Lower leg skin (tissue), 4 donors: Measurements from ENCODE around the gene ESF1. TPM values are rescaled to one million over a fixed set of nuclear protein-coding genes. Genes with fewer than 3 reads are reported as not detected.
"Not testable (repeated sequence)": the region's sequence is repeated elsewhere in the genome, so short reads cannot be mapped to it uniquely, and the experiment has no call there.

Experiments used
- DNase-seq, 2 donors: peaks; one replicate each; pipeline ENCODE4 v3.0.0-alpha.2; 2019; ENCODE audit warnings: low spot score in 2 of 2
- H3K4me3 ChIP-seq: fragments of 200-600 bp; sonication (generic); 2 replicates; pipeline ENCODE4 v1.5.1; 2017; ENCODE audit warnings: mild to moderate bottlenecking, low read depth; ENCODE audit not compliant: poor library complexity, severe bottlenecking
- POLR2A ChIP-seq, 2 donors: fragments of 450-650 bp; IDR thresholded peaks; one replicate each; pipeline ENCODE4 v1.6.1; 2016 to 2017; ENCODE audit warnings: antibody characterized with exemption in 2 of 2, mild to moderate bottlenecking in 1 of 2, moderate library complexity in 1 of 2
- WGBS, 2 donors: methylation state at CpG; one replicate each; pipeline ENCODE4 v1.1.5; 2018; 5-methylcytosine and 5-hydroxymethylcytosine counted together
- intact Hi-C: fragments of 100-400 bp; cut with DNase I; formaldehyde crosslinking; loops from one replicate; pipeline ENCODE4 v1.15.0; 2023; ENCODE audit warnings: low total_unique reads
- total RNA-seq, 4 donors: library from RNA; depleted of rRNA; stranded (reverse); fragments of >200 nt; gene quantifications; one replicate each; pipeline ENCODE4 v1.1.0, GENCODE V29; 2016
- TF ChIP-seq, protein P1 (sequence below), 3 donors: fragments of 450-650 bp; IDR thresholded peaks; one replicate each; pipeline ENCODE4 v1.5.1; 2016; ENCODE audit warnings: antibody characterized with exemption in 3 of 3, mild to moderate bottlenecking in 3 of 3, moderate library complexity in 2 of 3

The ESF1 gene
- total RNA-seq, 4 donors from 2014 or later: 9.5 to 11.1 (median 10.8) TPM

DNA sequence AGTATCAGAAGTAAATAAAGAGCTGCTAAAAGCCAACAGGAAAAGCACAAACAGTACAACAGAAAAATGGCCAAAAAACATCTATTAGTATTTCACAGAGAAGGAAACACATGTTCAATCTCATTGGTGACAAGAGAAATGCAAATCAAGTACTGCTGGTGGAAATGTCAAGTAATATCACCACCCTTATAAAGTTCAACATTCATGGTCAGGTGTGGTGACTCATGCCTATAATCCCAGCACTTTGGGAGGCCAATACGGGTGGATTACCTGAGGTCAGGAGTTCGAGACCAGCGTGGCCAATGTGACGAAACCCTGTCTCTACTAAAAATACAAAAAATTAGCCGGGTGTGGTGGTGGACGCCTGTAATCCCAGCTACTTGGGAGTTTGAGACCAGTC, 42.8 kb downstream of the ESF1 start:
- no peak for DNase-seq
- TF ChIP-seq, protein P1, sequence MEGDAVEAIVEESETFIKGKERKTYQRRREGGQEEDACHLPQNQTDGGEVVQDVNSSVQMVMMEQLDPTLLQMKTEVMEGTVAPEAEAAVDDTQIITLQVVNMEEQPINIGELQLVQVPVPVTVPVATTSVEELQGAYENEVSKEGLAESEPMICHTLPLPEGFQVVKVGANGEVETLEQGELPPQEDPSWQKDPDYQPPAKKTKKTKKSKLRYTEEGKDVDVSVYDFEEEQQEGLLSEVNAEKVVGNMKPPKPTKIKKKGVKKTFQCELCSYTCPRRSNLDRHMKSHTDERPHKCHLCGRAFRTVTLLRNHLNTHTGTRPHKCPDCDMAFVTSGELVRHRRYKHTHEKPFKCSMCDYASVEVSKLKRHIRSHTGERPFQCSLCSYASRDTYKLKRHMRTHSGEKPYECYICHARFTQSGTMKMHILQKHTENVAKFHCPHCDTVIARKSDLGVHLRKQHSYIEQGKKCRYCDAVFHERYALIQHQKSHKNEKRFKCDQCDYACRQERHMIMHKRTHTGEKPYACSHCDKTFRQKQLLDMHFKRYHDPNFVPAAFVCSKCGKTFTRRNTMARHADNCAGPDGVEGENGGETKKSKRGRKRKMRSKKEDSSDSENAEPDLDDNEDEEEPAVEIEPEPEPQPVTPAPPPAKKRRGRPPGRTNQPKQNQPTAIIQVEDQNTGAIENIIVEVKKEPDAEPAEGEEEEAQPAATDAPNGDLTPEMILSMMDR (IDR thresholded peaks at IDR 0.05): no peak
- TF ChIP-seq POLR2A (IDR thresholded peaks at IDR 0.05): no peak
- WGBS, 2 donors: 90 to 94% methylated on average over 6 of the region's 6 CpGs
- intact Hi-C loops: no loop called here
- H3K4me3 ChIP-seq: no peak overlapping the region

DNA sequence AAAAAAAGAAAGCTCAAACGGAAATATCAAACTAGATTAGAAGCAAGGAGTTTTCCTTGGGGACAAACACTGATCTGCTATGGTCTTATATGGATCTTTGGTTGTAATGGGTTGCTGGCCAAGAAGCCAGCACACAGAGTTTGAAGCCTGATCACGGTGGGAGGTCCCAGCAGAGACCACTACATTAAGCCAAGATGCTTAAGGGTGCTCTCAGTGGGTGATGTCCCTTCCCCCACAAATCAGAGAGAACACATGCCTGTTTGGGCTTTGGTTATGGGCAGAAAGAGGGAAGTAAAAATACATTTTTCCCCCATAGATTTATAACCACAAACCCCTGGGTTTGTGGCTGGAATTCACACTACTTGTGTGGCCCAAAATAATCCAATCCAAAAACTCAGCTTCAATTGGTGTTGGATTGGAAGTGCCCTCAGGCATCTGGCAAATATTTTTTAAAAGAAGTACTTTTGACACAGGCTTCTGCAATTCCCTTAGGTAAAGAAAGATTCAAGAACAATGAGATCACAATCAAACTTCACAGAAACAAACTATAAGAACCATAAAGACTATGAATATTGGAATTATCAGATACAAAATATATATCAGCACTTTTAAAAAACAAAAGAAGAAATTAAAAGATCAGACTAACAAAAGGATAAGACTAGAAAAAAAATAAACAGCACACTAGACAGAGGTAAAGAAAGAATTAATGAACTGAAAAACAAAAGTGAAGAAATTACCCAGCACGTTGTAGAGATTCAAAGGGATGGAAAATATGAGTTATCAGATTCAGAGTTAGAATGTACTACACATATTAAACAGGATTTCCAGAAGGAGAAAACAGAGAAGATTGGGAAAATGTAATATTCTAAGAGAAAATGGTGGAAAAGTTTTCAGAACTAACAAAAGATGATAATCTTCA, 44.7 kb downstream of the ESF1 start:
- no peak for DNase-seq
- TF ChIP-seq, protein P1 (IDR thresholded peaks at IDR 0.05): no peak
- TF ChIP-seq POLR2A (IDR thresholded peaks at IDR 0.05): no peak
- 70 to 80% methylated on average over 3 of the region's 3 CpGs for WGBS, 2 donors
- intact Hi-C loops: no loop called here
- no peak overlapping the region for H3K4me3 ChIP-seq

DNA sequence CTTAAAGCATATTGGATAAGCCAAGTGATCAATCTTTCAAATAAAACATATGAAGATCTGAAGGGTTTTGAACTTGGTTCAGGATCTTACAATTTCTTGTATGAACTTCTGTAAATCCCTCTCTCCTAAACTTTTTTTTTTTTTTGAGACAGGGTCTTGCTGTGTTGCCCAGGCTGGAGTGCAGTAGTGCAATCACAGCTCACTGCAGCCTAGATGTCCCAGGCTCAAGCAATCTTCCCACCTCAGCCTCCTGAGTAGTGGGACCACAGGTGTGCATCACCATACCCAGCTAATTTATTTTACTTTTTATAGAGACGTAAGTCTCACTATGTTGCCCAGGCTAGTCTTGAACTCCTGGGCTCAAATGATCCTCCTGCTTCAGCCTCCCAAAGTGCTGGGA, 46.5 kb downstream of the ESF1 start:
- H3K4me3 ChIP-seq, DNase-seq, intact Hi-C loops: not testable (repeated sequence)
- 100% methylated on average over 1 of the region's 1 CpG for WGBS, 2 donors

DNA sequence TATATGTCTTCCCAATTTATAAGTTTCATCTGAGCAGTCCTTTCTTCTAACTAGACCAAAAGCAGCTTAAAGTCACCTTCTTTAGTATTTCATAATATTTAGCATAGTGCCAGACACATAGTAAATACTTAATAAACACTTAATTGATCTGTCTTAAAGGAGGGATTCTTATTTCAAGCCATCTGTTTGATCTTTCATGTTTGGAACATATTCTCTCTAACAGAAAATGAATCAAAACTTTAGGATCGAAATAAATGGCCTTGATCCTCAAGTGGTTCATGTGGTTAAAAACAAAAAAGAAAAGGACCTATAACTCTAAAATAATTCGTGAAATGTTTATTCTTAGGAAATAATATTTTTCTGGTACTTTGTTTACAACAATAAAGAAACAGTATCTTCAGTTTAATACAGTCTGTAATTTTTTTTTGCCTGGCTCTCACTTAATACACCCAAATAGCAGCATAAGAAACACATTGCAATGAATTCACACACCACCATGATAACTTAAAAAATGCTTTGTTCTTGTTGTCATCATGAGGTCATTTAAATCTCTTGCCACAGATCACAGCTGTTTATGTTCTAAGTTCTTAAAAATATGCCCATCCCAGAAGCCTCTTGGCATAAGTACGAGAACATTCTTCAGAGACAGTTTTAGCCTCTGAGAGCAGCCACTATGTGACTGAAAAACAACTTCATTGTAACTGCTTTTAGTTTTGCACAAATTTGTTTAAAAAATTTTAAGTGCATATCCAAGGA, 48.1 kb downstream of the ESF1 start:
- no peak for TF ChIP-seq POLR2A (IDR thresholded peaks at IDR 0.05)
- TF ChIP-seq, protein P1 (IDR thresholded peaks at IDR 0.05): no peak
- no peak overlapping the region for H3K4me3 ChIP-seq
- intact Hi-C loops: no loop called here
- 54 to 61% methylated on average over 3 of the region's 3 CpGs for WGBS, 2 donors
- DNase-seq: peak in 1 of 2 donors; percentile 38

DNA sequence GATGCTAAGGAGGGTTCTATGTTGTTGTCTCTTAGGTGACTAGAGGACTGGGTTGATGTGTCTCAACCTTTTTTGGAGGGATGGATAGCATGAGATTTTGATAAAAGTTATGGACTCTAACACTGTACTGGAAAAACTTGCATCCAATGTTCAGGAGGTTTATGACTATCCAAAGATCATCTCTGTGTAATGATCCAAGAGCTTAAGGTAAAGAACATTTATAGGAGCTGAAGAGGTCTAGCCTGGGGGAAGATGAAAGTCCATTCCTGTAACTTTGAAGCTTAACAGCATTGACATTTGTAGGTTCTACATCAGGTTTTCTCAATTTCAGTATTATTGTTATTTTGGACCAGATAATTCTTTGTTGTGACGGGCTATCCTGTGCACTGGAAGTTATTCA, 48.9 kb downstream of the ESF1 start:
- WGBS, 2 donors: 89 to 95% methylated on average over 1 of the region's 1 CpG
- no peak for DNase-seq
- no peak overlapping the region for H3K4me3 ChIP-seq
- no peak for TF ChIP-seq POLR2A (IDR thresholded peaks at IDR 0.05)
- TF ChIP-seq, protein P1 (IDR thresholded peaks at IDR 0.05): no peak
- intact Hi-C loops: no loop called here

DNA sequence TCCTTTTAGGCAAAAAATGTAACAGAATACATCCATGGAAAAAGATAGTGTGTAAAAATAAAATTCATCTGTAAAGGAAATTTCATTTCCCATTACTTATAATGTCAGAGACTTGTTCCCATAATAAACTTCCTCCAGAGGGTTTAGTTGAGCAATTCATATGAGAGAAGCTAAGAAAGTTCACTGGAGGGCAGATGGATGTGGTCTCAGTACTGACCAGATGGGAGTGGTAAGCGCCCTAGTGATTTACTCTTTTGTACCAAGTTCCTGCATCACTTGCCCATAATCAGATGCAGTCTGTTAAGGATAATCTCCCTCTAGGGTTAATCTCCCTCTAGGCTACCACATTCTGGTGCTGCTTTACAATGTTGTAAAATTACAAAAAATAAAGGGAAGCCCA, 61.7 kb downstream of the ESF1 start:
- intact Hi-C loops: no loop called here
- 76 to 77% methylated on average over 1 of the region's 1 CpG for WGBS, 2 donors
- no peak for DNase-seq
- no peak overlapping the region for H3K4me3 ChIP-seq
- TF ChIP-seq, protein P1 (IDR thresholded peaks at IDR 0.05): no peak
- TF ChIP-seq POLR2A (IDR thresholded peaks at IDR 0.05): no peak
